ELR (cell line): ENCODE results near the gene CDH19.
A peak's percentile ranks its signal among the peaks of the same experiment; 100 is the strongest.
"Not testable (repeated sequence)": the region's sequence is repeated elsewhere in the genome, so short reads cannot be mapped to it uniquely, and the experiment has no call there.

ENCODE experiments used
- DNase-seq: peaks from one replicate; pipeline ENCODE4 v3.0.0-alpha.2; 2015; ENCODE audit warnings: low read depth

The CDH19 gene

GRCh38 chr18:66566616-66567015, 37.3 kb downstream of the CDH19 start:
- DNase-seq, result no peak

DNA sequence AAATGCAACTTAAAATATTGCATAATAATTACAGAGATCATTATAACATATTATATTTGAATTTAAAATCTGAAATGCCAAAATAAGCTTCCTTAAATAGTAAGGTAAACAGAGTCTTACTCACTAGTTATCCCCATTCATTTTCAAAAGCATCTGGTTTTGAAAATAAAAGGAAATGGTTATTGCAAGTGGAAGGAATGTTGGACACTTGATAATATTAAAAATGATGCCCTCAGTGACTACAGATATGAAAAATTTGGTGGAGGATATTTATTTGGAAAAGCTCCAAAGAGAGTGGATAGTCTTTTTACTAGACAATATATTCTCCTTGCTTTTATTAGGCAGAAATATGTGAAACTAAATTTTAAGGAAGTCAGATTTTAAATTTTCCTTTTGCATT, 39.7 kb downstream of the CDH19 start:
- DNase-seq, result no peak

GRCh38 chr18:66562279-66562678, 41.6 kb downstream of the CDH19 start:
- DNase-seq, result no peak

GRCh38 chr18:66560094-66560493, 43.8 kb downstream of the CDH19 start:
- peak; percentile 12 for DNase-seq

DNA sequence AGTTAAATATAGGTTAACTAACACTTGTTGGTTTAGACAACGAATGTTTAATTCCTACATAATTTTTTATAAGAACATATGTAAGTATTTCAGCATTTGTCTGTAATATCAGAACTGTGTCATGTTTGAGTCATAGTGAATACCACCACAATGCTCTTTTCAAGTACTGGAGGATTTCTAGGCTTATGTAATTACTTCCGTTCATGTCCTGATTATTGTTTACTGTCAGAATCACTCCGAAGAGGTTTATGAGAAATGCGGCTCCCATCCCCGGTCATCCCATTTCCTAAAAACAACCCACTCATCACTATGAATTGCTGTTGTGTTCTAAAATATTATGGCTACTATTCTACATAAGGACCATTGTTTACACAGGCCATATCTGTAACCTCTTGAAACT, 45.1 kb downstream of the CDH19 start:
- no peak for DNase-seq

DNA sequence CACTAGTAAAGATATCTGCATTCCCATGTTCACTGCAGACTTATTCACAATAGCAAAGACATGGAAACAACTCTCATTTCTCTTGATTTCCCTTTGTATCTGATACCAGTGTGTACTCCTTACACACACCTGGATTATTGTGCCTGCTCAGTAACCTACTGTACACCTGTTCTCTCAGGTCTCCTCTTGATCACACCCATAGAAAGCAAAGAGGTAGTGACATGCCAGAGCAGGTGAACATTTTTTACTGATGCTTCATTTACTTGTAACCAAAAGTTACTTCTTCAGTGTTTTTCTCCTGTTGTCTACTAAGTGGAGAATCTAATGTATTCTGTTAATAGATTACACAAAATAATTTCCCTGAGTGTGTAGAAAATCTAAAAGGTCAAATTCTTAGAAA, 46.8 kb downstream of the CDH19 start:
- no peak for DNase-seq

- DNase-seq, result no peak
Observed at GRCh38 chr18:66555585-66555984, 48.3 kb downstream of the CDH19 start.

DNA sequence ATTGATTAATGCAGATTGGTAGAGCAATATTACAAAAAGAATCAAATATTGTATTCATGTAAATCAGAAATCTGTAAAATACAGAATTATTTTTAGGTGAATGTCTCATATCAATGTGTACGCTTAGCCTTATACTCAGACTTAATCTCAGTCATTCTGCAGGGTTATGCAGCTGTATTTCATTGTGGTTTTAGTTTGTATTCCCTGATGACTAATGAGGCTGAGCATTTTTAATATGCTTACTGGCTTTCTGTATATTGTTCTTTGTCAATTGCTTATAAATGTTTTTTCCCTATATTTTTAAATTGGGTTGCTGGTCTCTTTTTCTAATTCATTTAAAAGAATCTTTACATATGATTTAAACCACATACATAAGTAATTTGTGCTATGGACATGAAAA, 50.1 kb downstream of the CDH19 start:
- DNase-seq, result no peak

- no peak for DNase-seq
Observed at GRCh38 chr18:66550366-66550765, 53.5 kb downstream of the CDH19 start.

DNA sequence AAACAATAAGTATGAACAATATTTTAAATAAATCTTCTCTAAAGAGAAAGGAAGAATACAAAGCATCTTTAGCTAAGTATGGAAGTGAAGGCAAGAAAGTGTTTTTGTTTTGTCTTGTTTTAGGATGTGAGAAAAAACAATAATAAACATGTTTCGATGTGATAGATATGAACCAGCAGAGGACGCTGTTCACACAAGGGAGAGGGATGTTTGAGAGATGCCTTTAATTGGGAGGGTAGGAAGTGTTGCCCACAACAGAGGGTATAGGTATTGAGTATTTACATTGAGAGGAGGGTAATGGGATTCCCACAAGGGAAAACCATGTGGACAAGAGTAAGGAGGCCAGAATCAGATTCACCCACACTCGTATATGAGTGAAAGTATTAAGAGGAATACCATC, 55.1 kb downstream of the CDH19 start:
- DNase-seq, result no peak

DNA sequence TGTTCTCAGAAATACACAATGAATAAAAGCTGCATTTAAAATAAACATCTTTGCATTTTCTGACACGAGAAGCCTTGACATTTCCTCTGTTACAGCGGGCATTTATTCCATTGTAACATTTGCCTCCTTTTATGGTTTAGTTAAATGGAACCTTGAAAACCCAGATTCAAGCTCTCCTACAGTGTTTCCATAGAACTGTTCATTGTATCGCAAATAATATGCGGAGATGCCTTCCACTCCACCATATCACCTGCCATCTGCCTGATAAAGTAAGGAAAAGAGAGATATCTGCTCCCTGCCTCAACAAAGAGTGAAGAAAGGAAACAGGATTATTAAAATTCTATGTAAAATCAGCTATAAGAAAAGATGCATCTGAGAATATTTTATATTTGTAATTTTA, 69.8 kb downstream of the CDH19 start:
- no peak for DNase-seq

GRCh38 chr18:66533693-66534092, 70.2 kb downstream of the CDH19 start:
- DNase-seq, result no peak

- DNase-seq, result no peak
Observed at GRCh38 chr18:66523219-66523991, 80.5 kb downstream of the CDH19 start.

- DNase-seq, result no peak
Observed at GRCh38 chr18:66513996-66514395, 89.9 kb downstream of the CDH19 start.

DNA sequence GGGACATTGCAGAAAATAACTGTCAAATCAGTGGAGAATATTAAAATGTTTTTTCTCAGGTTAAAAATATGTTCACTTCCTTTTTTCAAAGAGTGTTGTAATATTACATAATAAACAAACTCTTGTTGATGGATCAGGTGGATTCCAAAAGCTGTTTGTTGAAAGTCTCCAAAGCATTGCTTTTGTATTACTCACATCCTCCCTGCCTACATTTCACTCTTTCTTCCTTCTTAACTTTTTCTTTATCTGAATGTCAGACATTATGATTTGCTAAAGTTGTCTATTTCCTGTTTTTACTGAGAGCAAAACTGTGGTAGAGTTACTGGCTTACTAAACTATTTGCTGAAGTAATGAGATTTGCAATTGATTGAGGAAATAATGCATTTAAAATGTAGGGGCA, 92.1 kb downstream of the CDH19 start:
- peak; percentile 0 for DNase-seq

GRCh38 chr18:66511289-66511688, 92.6 kb downstream of the CDH19 start:
- no peak for DNase-seq

- no peak for DNase-seq
Observed at GRCh38 chr18:66510357-66511045, 93.4 kb downstream of the CDH19 start.

GRCh38 chr18:66508937-66509336, 95.0 kb downstream of the CDH19 start:
- DNase-seq, result no peak

- no peak for DNase-seq
Observed at GRCh38 chr18:66506178-66506577, 97.7 kb downstream of the CDH19 start.

- DNase-seq, result no peak
Observed at GRCh38 chr18:66497351-66497750, 106.5 kb downstream of the CDH19 start.

GRCh38 chr18:66495844-66496243, 108.0 kb downstream of the CDH19 start:
- peak; percentile 6 for DNase-seq

GRCh38 chr18:66473882-66474281, 130.0 kb downstream of the CDH19 start:
- DNase-seq, result no peak

- DNase-seq, result not testable (repeated sequence)
Observed at GRCh38 chr18:66466184-66466583, 137.7 kb downstream of the CDH19 start.

- DNase-seq, result no peak
Observed at GRCh38 chr18:66461344-66461743, 142.5 kb downstream of the CDH19 start.
